ENCODE data around the gene CD96. TPM values are rescaled to one million over a fixed set of nuclear protein-coding genes. Genes with fewer than 3 reads are reported as not detected.

The CD96 gene
- total RNA-seq, 2 donors from 2014 or later: not detected

GRCh38 chr3:111542611-111543300, 759 bp downstream of the CD96 start:
- TF ChIP-seq CTCF (conservative IDR thresholded peaks at IDR 0.05): no peak
- Histone ChIP-seq H3K9me3 (ENCODE audit: control insufficient read depth, low read length) (no peaks in the 10 kb centered on the region), H3K4me1 (ENCODE audit: control insufficient read depth, insufficient read depth, low read length) (no peaks in the 10 kb centered on the region), H3K27ac (ENCODE audit: low read depth, low read length) (no peak overlapping the region), H3K4me3 (ENCODE audit: low read length) (no peak overlapping the region), H3K9ac (ENCODE audit: extremely low read depth, low read length, poor library complexity, severe bottlenecking) (no peak overlapping the region), H3K36me3 (ENCODE audit: control insufficient read depth, insufficient read depth, low read length) (no peaks in the 10 kb centered on the region), H3K27me3 (ENCODE audit: control insufficient read depth, insufficient read depth, low read length, poor library complexity, severe bottlenecking) (no peaks in the 10 kb centered on the region)
- H3K27me3 Mint-ChIP-seq (ENCODE audit: insufficient read depth): no peaks in the 10 kb centered on the region
- H3K4me3 Mint-ChIP-seq: no peak overlapping the region
- H3K36me3 Mint-ChIP-seq (ENCODE audit: low read depth): no peaks in the 10 kb centered on the region
- no peak for DNase-seq
- H3K9me3 Mint-ChIP-seq: no peaks in the 10 kb centered on the region
- H3K27ac Mint-ChIP-seq: no peak overlapping the region
- WGBS, 2 experiments (ENCODE audit: insufficient coverage in 1 of 2, insufficient read length in 1 of 2): 89 to 90% methylated on average over 4 of the region's 4 CpGs
- peaks cover 3% of the 10 kb centered on the region for H3K4me1 Mint-ChIP-seq

- Histone ChIP-seq H3K9ac (ENCODE audit: extremely low read depth, low read length, poor library complexity, severe bottlenecking) (no peak overlapping the region), H3K36me3 (ENCODE audit: control insufficient read depth, insufficient read depth, low read length) (no peaks in the 10 kb centered on the region), H3K9me3 (ENCODE audit: control insufficient read depth, low read length) (no peaks in the 10 kb centered on the region), H3K27me3 (ENCODE audit: control insufficient read depth, insufficient read depth, low read length, poor library complexity, severe bottlenecking) (no peaks in the 10 kb centered on the region), H3K4me3 (ENCODE audit: low read length) (no peak overlapping the region), H3K27ac (ENCODE audit: low read depth, low read length) (no peak overlapping the region), H3K4me1 (ENCODE audit: control insufficient read depth, insufficient read depth, low read length) (no peaks in the 10 kb centered on the region)
- no peak overlapping the region for H3K4me3 Mint-ChIP-seq
- H3K36me3 Mint-ChIP-seq (ENCODE audit: low read depth): no peaks in the 10 kb centered on the region
- H3K4me1 Mint-ChIP-seq: peaks cover 5% of the 10 kb centered on the region
- H3K9me3 Mint-ChIP-seq: no peaks in the 10 kb centered on the region
- H3K27ac Mint-ChIP-seq: no peak overlapping the region
- 98% methylated on average over 2 of the region's 2 CpGs; no CpG with 5 or more reads in 1 of the 2 experiments for WGBS, 2 experiments (ENCODE audit: insufficient coverage in 1 of 2, insufficient read length in 1 of 2)
- no peaks in the 10 kb centered on the region for H3K27me3 Mint-ChIP-seq (ENCODE audit: insufficient read depth)
- no peak for TF ChIP-seq CTCF (conservative IDR thresholded peaks at IDR 0.05)
- DNase-seq: no peak
Observed at GRCh38 chr3:111545349-111545748, 3.4 kb downstream of the CD96 start.

GRCh38 chr3:111547631-111548030, 5.6 kb downstream of the CD96 start:
- Mint-ChIP-seq H3K4me3 (no peak overlapping the region), H3K36me3 (ENCODE audit: low read depth) (no peaks in the 10 kb centered on the region), H3K27me3 (ENCODE audit: insufficient read depth) (no peaks in the 10 kb centered on the region), H3K9me3 (no peaks in the 10 kb centered on the region), H3K4me1 (peaks cover 5% of the 10 kb centered on the region), H3K27ac (no peak overlapping the region)
- no peak for DNase-seq
- H3K9me3 ChIP-seq (ENCODE audit: control insufficient read depth, low read length): no peaks in the 10 kb centered on the region
- no peak for TF ChIP-seq CTCF (conservative IDR thresholded peaks at IDR 0.05)
- no peak overlapping the region for H3K4me3 ChIP-seq (ENCODE audit: low read length)
- no peak overlapping the region for H3K9ac ChIP-seq (ENCODE audit: extremely low read depth, low read length, poor library complexity, severe bottlenecking)
- WGBS, 2 experiments (ENCODE audit: insufficient coverage in 1 of 2, insufficient read length in 1 of 2): 96 to 100% methylated on average over 3 to 4 of the region's 4 CpGs
- H3K27me3 ChIP-seq (ENCODE audit: control insufficient read depth, insufficient read depth, low read length, poor library complexity, severe bottlenecking): no peaks in the 10 kb centered on the region
- no peaks in the 10 kb centered on the region for H3K4me1 ChIP-seq (ENCODE audit: control insufficient read depth, insufficient read depth, low read length)
- no peaks in the 10 kb centered on the region for H3K36me3 ChIP-seq (ENCODE audit: control insufficient read depth, insufficient read depth, low read length)
- no peak overlapping the region for H3K27ac ChIP-seq (ENCODE audit: low read depth, low read length)

All from endodermal cell (in vitro differentiated cells).